Adrenal gland (tissue), 12 donors: ENCODE data around the gene CALU. TPM values are rescaled to one million over a fixed set of nuclear protein-coding genes. Genes with fewer than 3 reads are reported as not detected.

ENCODE experiments used
- DNase-seq, 7 donors: peaks; one replicate each; pipeline ENCODE4 v3.0.0-alpha.2; 2019 to 2020
- H3K27ac ChIP-seq, 5 donors: fragments of 200-600 bp; sonication (generic) in 4 of 5; 1 replicate in 3 of 5; 2 replicates in 2 of 5; pipeline versions ENCODE4 v1.5.1 to v1.8.0; 2016 to 2020; ENCODE audit warnings: mild to moderate bottlenecking in 1 of 5
- H3K27me3 ChIP-seq: fragments of 200-600 bp; 2 replicates; pipeline ENCODE4 v1.8.0; 2021
- H3K36me3 ChIP-seq, 2 donors: fragments of 200-600 bp; replicated peaks in 1 of 2; 1 replicate in 1 of 2; 2 replicates in 1 of 2; pipeline versions ENCODE4 v1.5.1 to v1.8.0; 2018 to 2022
- H3K4me1 ChIP-seq, 2 donors: fragments of 200-600 bp; replicated peaks in 1 of 2; 1 replicate in 1 of 2; 2 replicates in 1 of 2; pipeline versions ENCODE4 v1.5.1 to v1.8.0; 2018 to 2021
- H3K4me3 ChIP-seq, 4 donors: fragments of 200-600 bp; sonication (generic) in 3 of 4; one replicate each; pipeline ENCODE4 v1.5.1; 2016 to 2018
- H3K9me3 ChIP-seq, 3 donors: fragments of 200-600 bp; sonication (generic) in 1 of 3; replicated peaks in 1 of 3; 1 replicate in 2 of 3; 2 replicates in 1 of 3; pipeline versions ENCODE4 v1.5.1 to v1.8.0; 2016 to 2021
- POLR2A ChIP-seq, 2 donors: fragments of 450-650 bp; IDR thresholded peaks; one replicate each; pipeline ENCODE4 v1.6.1; 2017; ENCODE audit warnings: antibody characterized with exemption in 2 of 2, mild to moderate bottlenecking in 2 of 2, moderate library complexity in 1 of 2
- WGBS, 4 donors: extraction: QIAGEN DNeasy Blood & Tissue Kit in 2 of 4; methylation state at CpG; one replicate each; pipeline versions ENCODE4 v1.1.5 to v1.1.7; 2013 to 2017; 5-methylcytosine and 5-hydroxymethylcytosine counted together
- intact Hi-C, 2 donors: fragments of 100-400 bp; cut with DNase I; formaldehyde crosslinking; loops; one replicate each; pipeline versions ENCODE4 v1.14.1 to v1.15.0; 2022 to 2023
- polyA plus RNA-seq, 3 donors: library from polyadenylated mRNA; stranded (reverse); fragments of 200-250 nt in 2 of 3; fragments of 350-450 nt in 1 of 3; fragmentation: Illumina TruSeq in 1 of 3; extraction: RNeasy Lipid Tissue Mini Kit (QIAGEN cat#74804) in 1 of 3; gene quantifications; one replicate each; pipeline ENCODE4 v1.2.3, GENCODE V29; 2013 to 2014
- total RNA-seq, 9 donors: library from RNA; depleted of rRNA in 4 of 9; stranded (reverse); fragments of >200 nt in 4 of 9; fragments of 120-200 nt in 1 of 9; fragmentation: NEBNext Ultra II Directional in 1 of 9; extraction: Animal tissue kit (Norgen Biotek cat#: 25700) in 1 of 9; gene quantifications; one replicate each; pipeline versions ENCODE4 v1.1.0 to v1.2.4, GENCODE V29; 2013 to 2023
- TF ChIP-seq, protein P1 (sequence below), 6 experiments: fragments of 450-650 bp in 4 of 6; fragments of 200-600 bp in 2 of 6; sonication (generic) in 1 of 6; IDR thresholded peaks; 1 replicate in 5 of 6; 2 replicates in 1 of 6; pipeline versions ENCODE4 v1.5.1 to v1.8.0; 2016 to 2021; ENCODE audit warnings: antibody characterized with exemption in 6 of 6, mild to moderate bottlenecking in 2 of 6, moderate library complexity in 1 of 6
- donor health status: healthy with polysubstance abuse.
- donor health status: Bipolar disorder and iron deficiency.
- donor health status: DM: yes; HTN: yes; CAD: no.
- donor health status: DM: no; HTN: no; CAD: no.
- donor health status: DM: no; HTN: no; CAD: no.
- donor health status: DM: yes; HTN: yes; CAD: no.

CALU gene
- total and polyA plus RNA-seq, 12 donors: 16.0 to 199 (median 86.9) TPM

DNA sequence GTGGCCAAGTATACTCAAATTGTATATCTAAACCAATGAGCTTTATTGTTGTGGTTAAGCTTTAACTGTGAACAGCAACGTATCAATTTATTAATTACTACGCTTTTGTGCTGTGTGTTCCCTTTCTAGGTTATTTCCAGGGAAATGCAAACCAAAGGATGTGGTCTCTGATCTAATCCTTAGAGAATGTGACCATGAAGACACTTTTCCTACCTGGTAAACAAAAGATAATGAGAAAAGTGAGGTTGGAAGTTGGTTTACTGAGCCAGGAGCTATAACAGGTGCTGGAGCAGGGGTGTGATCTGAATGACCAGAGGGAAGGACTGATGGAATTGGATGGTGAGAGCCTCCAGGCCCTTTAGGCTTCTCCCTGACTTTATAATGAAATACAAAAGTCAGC is 25.4 kb upstream of the CALU start:
- 89 to 97% (median 95%) methylated on average over 2 of the region's 2 CpGs for WGBS, 4 donors
- intact Hi-C loops: no loop called here
- no peaks in the 10 kb centered on the region for H3K9me3 ChIP-seq

DNA sequence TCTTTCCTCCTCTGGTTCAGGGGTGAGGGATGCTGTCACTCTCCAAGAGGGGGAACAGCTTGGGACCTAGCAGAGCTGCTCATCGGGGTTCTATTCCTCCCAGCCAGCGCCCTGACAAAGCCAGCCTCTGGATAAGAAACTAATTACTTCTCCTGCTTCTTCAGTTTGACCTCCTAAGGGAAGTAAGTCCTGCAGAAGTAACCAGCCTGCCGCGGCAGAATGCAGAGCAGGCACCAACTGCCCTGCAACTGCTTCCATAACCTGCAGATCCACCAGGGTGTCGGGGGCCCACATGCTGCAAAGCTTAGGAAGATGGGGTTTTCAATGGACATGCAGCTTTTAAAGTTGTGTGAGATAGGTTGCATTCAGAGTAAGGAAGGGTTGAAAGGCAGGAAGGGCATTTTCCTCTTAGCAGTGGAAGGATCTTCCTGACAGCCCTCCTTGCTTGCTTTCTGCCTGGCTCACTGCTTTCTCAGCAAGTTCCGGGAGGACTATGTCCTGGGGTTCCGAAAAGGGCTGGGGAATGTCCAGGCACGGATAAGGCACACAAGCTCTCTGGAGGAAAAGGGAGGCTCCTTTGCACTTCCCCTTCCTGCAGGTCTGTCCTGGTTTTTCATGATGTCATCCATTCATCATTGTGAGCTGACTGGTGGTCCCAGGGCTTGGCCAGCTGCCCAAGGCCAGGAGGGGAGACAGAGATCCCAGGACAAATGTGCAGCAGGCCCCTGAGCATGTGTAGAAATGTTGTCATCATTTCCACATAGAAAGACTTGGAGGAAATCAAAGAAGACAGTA is 24.3 kb upstream of the CALU start:
- no peaks in the 10 kb centered on the region for H3K27me3 ChIP-seq
- H3K9me3 ChIP-seq: no peaks in the 10 kb centered on the region
- no peak overlapping the region for H3K4me3 ChIP-seq
- H3K4me1 ChIP-seq: no peaks in the 10 kb centered on the region
- no peak for DNase-seq
- intact Hi-C loops: no loop called here
- no peaks in the 10 kb centered on the region for H3K36me3 ChIP-seq
- TF ChIP-seq, protein P1, sequence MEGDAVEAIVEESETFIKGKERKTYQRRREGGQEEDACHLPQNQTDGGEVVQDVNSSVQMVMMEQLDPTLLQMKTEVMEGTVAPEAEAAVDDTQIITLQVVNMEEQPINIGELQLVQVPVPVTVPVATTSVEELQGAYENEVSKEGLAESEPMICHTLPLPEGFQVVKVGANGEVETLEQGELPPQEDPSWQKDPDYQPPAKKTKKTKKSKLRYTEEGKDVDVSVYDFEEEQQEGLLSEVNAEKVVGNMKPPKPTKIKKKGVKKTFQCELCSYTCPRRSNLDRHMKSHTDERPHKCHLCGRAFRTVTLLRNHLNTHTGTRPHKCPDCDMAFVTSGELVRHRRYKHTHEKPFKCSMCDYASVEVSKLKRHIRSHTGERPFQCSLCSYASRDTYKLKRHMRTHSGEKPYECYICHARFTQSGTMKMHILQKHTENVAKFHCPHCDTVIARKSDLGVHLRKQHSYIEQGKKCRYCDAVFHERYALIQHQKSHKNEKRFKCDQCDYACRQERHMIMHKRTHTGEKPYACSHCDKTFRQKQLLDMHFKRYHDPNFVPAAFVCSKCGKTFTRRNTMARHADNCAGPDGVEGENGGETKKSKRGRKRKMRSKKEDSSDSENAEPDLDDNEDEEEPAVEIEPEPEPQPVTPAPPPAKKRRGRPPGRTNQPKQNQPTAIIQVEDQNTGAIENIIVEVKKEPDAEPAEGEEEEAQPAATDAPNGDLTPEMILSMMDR (IDR thresholded peaks at IDR 0.05): no peak
- no peak for TF ChIP-seq POLR2A (IDR thresholded peaks at IDR 0.05)
- 55 to 81% (median 60%) methylated on average over 8 of the region's 8 CpGs for WGBS, 4 donors
- no peak overlapping the region for H3K27ac ChIP-seq

More for the DNA sequence above, 25.4 kb upstream of the CALU start:
- Histone ChIP-seq H3K4me1 (no peaks in the 10 kb centered on the region), H3K36me3 (no peaks in the 10 kb centered on the region), H3K27ac (no peak overlapping the region), H3K4me3 (no peak overlapping the region), H3K27me3 (no peaks in the 10 kb centered on the region)
- DNase-seq: no peak
- no peak for TF ChIP-seq POLR2A (IDR thresholded peaks at IDR 0.05)
- TF ChIP-seq, protein P1 (IDR thresholded peaks at IDR 0.05): no peak

DNA sequence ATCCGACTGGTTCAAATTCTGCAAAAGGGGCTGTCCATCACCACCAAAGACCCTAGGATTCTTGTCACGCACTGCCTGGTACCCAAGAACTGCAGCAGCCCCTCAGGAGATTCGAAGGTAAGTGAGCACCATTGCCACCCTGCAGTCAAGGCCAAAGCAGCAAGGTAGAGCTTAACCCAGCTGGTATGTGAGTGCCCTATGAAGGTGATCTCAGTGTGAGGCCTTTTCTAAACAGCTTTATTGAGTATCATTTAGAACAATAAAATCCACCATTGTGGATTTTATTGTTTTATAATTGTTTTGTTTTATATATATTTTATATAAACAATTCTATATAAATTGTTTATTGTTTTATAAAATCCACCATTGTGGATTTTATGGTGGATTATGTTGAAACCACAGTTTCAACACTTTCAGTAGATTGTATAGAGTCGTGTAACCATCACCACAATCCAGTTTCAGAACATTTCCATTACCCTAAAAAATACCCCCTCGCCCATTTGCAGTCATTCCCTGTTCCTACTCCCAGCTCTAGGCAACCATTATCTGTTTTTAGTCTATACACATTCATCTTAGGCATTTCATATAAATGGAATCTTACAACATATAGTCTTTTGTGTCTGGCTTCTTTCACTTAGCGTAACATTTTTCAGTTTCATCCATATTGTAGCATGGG is 20.1 kb upstream of the CALU start:
- no peaks in the 10 kb centered on the region for H3K9me3 ChIP-seq
- H3K4me3 ChIP-seq: no peak overlapping the region
- H3K4me1 ChIP-seq: no peaks in the 10 kb centered on the region
- H3K36me3 ChIP-seq: no peaks in the 10 kb centered on the region
- intact Hi-C loops: no loop called here
- 90 to 97% (median 90%) methylated on average over 6 of the region's 6 CpGs for WGBS, 4 donors
- no peak for TF ChIP-seq POLR2A (IDR thresholded peaks at IDR 0.05)
- TF ChIP-seq, protein P1 (IDR thresholded peaks at IDR 0.05): no peak
- no peak overlapping the region for H3K27ac ChIP-seq
- no peaks in the 10 kb centered on the region for H3K27me3 ChIP-seq
- no peak for DNase-seq

DNA sequence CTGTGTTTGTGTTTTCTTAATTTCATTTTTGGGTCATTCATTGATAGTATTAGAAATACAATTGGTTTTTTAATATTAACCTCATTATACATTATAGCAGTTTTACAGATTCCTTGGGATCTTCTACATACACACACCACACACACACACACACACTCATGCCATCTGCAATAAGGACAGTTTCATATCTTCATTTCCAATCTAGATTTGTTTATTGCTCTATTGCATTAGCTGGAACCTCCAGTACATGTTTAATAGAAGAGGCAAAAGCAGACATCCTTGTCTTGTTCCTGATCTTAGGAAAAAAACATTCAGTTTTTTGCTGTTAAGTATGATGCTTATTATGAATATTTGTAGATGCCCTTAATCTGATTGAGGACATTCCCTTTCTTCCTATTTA is 17.8 kb upstream of the CALU start:
- H3K27ac ChIP-seq: no peak overlapping the region
- no peaks in the 10 kb centered on the region for H3K36me3 ChIP-seq
- H3K27me3 ChIP-seq: no peaks in the 10 kb centered on the region
- H3K4me3 ChIP-seq: no peak overlapping the region
- no peak for DNase-seq
- intact Hi-C loops: no loop called here
- H3K9me3 ChIP-seq: no peaks in the 10 kb centered on the region
- no peaks in the 10 kb centered on the region for H3K4me1 ChIP-seq
- TF ChIP-seq, protein P1 (IDR thresholded peaks at IDR 0.05): no peak
- no peak for TF ChIP-seq POLR2A (IDR thresholded peaks at IDR 0.05)
